ENCODE results near the gene C3AR1. TPM values are rescaled to one million over a fixed set of nuclear protein-coding genes. Genes with fewer than 3 reads are reported as not detected.
A peak's percentile ranks its signal among the peaks of the same experiment; 100 is the strongest.

C3AR1 gene
- total RNA-seq, 2 donors from 2014 or later = not detected

GRCh38 chr12:8082808-8083100 is 16.6 kb upstream of the C3AR1 start:
- Mint-ChIP-seq H3K4me1 (peaks cover 22% of the 10 kb centered on the region), H3K9me3 (no peaks in the 10 kb centered on the region), H3K36me3 (ENCODE audit: low read depth) (peaks cover 12% of the 10 kb centered on the region), H3K4me3 (peak overlapping the region; percentile 90), H3K27me3 (ENCODE audit: insufficient read depth) (no peaks in the 10 kb centered on the region), H3K27ac (peak overlapping the region; percentile 89)
- Histone ChIP-seq H3K36me3 (ENCODE audit: control insufficient read depth, insufficient read depth, low read length) (no peaks in the 10 kb centered on the region), H3K9ac (ENCODE audit: extremely low read depth, low read length, poor library complexity, severe bottlenecking) (peak overlapping the region; percentile 81), H3K27me3 (ENCODE audit: control insufficient read depth, insufficient read depth, low read length, poor library complexity, severe bottlenecking) (no peaks in the 10 kb centered on the region), H3K9me3 (ENCODE audit: control insufficient read depth, low read length) (no peaks in the 10 kb centered on the region), H3K4me3 (ENCODE audit: low read length) (peak overlapping the region; percentile 94), H3K27ac (ENCODE audit: low read depth, low read length) (no peak overlapping the region), H3K4me1 (ENCODE audit: control insufficient read depth, insufficient read depth, low read length) (no peaks in the 10 kb centered on the region)
- no peak for DNase-seq
- WGBS, 2 experiments (ENCODE audit: insufficient coverage in 1 of 2, insufficient read length in 1 of 2) = 31 to 35% methylated on average over 3 to 4 of the region's 4 CpGs
- TF ChIP-seq CTCF (conservative IDR thresholded peaks at IDR 0.05) = no peak

GRCh38 chr12:8081251-8081920 is 15.2 kb upstream of the C3AR1 start:
- Histone ChIP-seq H3K27ac (ENCODE audit: low read depth, low read length) (peak overlapping the region; percentile 83), H3K4me3 (ENCODE audit: low read length) (peak overlapping the region; percentile 94), H3K36me3 (ENCODE audit: control insufficient read depth, insufficient read depth, low read length) (no peaks in the 10 kb centered on the region), H3K9ac (ENCODE audit: extremely low read depth, low read length, poor library complexity, severe bottlenecking) (peak overlapping the region; percentile 81), H3K4me1 (ENCODE audit: control insufficient read depth, insufficient read depth, low read length) (no peaks in the 10 kb centered on the region), H3K9me3 (ENCODE audit: control insufficient read depth, low read length) (no peaks in the 10 kb centered on the region), H3K27me3 (ENCODE audit: control insufficient read depth, insufficient read depth, low read length, poor library complexity, severe bottlenecking) (no peaks in the 10 kb centered on the region)
- TF ChIP-seq CTCF (conservative IDR thresholded peaks at IDR 0.05) = no peak
- no peak for DNase-seq
- Mint-ChIP-seq H3K27me3 (ENCODE audit: insufficient read depth) (no peaks in the 10 kb centered on the region), H3K36me3 (ENCODE audit: low read depth) (peaks cover 11% of the 10 kb centered on the region), H3K9me3 (no peaks in the 10 kb centered on the region), H3K4me3 (peak overlapping the region; percentile 90), H3K4me1 (peaks cover 27% of the 10 kb centered on the region), H3K27ac (peak overlapping the region; percentile 89)
- WGBS, 2 experiments (ENCODE audit: insufficient coverage in 1 of 2, insufficient read length in 1 of 2) = 12 to 14% methylated on average over 14 to 15 of the region's 15 CpGs

DNA sequence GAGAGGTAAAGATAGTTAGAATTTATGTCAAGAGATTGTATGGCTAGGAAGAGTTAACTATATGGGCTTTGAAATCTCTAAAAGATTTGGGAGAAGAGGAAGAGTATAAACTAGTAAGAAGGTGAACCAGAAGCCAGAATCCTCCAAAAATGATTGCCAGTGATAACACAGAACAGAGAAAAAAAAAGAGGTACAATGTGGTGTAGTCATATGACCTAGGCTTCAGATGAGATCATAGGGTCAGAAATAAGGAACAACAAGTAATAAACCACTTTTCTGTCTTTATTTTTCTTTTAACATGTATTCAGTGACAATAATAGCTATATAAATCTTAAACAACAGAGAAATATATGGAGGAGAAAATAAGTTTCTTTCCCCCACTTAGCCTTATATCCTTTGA is 14.0 kb upstream of the C3AR1 start:
- Mint-ChIP-seq H3K27me3 (ENCODE audit: insufficient read depth) (no peaks in the 10 kb centered on the region), H3K4me3 (no peak overlapping the region), H3K27ac (no peak overlapping the region), H3K9me3 (no peaks in the 10 kb centered on the region), H3K4me1 (peaks cover 27% of the 10 kb centered on the region), H3K36me3 (ENCODE audit: low read depth) (peaks cover 3% of the 10 kb centered on the region)
- H3K27ac ChIP-seq (ENCODE audit: low read depth, low read length) = no peak overlapping the region
- no peaks in the 10 kb centered on the region for H3K9me3 ChIP-seq (ENCODE audit: control insufficient read depth, low read length)
- H3K27me3 ChIP-seq (ENCODE audit: control insufficient read depth, insufficient read depth, low read length, poor library complexity, severe bottlenecking) = no peaks in the 10 kb centered on the region
- H3K9ac ChIP-seq (ENCODE audit: extremely low read depth, low read length, poor library complexity, severe bottlenecking) = no peak overlapping the region
- no peak overlapping the region for H3K4me3 ChIP-seq (ENCODE audit: low read length)
- no peaks in the 10 kb centered on the region for H3K4me1 ChIP-seq (ENCODE audit: control insufficient read depth, insufficient read depth, low read length)
- no peak for DNase-seq
- no peaks in the 10 kb centered on the region for H3K36me3 ChIP-seq (ENCODE audit: control insufficient read depth, insufficient read depth, low read length)
- TF ChIP-seq CTCF (conservative IDR thresholded peaks at IDR 0.05) = no peak
